HepG2 (cell line): ENCODE measurements around the gene DOCK3. TPM values are rescaled to one million over a fixed set of nuclear protein-coding genes. Genes with fewer than 3 reads are reported as not detected.
"Not testable (repeated sequence)": the region's sequence is repeated elsewhere in the genome, so short reads cannot be mapped to it uniquely, and the experiment has no call there.

Experiments used
- ATAC-seq: fragments of 200-7000 bp; cut with Tn5 transposase; 3 replicates; pipeline ENCODE4 v1.9.1; 2020; ENCODE audit warnings: mild to moderate bottlenecking, moderate library complexity
- BruUV-seq: library from RNA; stranded (reverse); fragments of 400-500 nt; replicated peaks from 2 replicates; lab custom pipeline; 2021; lab: Mats Ljungman, UMichigan
- CTCF ChIA-PET: fragments of 300-600 bp; formaldehyde crosslinking; extraction: SDS; loops from one replicate; lab custom pipeline; 2021; ENCODE audit warnings: low total read pairs, inconsistent platforms, low intra/inter-chr PET ratio; lab: Yijun Ruan, JAX
- POLR2A ChIA-PET: fragments of 350-600 bp; sonication (Branson Sonifier 250); formaldehyde crosslinking; loops from one replicate; lab custom pipeline; 2020; ENCODE audit warnings: antibody characterized with exemption, inconsistent platforms; lab: Yijun Ruan, JAX
- DNase-seq: peaks from one replicate; pipeline ENCODE4 v3.0.0-alpha.2; 2015; ENCODE audit warnings: low spot score
- FAIRE-seq: peaks from 3 replicates; lab custom pipeline; 2011; peaks lifted over from hg19 to GRCh38; lab: Jason Lieb, UNC
- H2AFZ ChIP-seq: one replicate; pipeline ENCODE4 v1.6.1; 2011; ENCODE audit warnings: low read length, inconsistent platforms
- H3K27ac ChIP-seq: fragments of 300-600 bp; 3 replicates; pipeline ENCODE4 v1.8.0; 2011; ENCODE audit warnings: mixed run types, mild to moderate bottlenecking, mixed read lengths, low read length, inconsistent platforms; ENCODE audit not compliant: insufficient read depth; ENCODE audit errors: extremely low read length
- H3K27me3 ChIP-seq, 2 experiments: fragments of 200-600 bp in 1 of 2; 2 replicates in 1 of 2; 3 replicates in 1 of 2; pipeline versions ENCODE4 v1.6.0 to v1.8.0; 2011; ENCODE audit warnings: low read length in 2 of 2, mild to moderate bottlenecking in 2 of 2, moderate library complexity in 2 of 2, inconsistent platforms in 1 of 2; ENCODE audit not compliant: insufficient read depth in 2 of 2, control insufficient read depth in 1 of 2
- H3K36me3 ChIP-seq, 2 experiments: fragments of 200-600 bp in 1 of 2; replicated peaks in 1 of 2; 2 replicates in 1 of 2; 3 replicates in 1 of 2; pipeline versions ENCODE4 v1.5.1 to v1.8.0; 2011; ENCODE audit warnings: low read length in 2 of 2, inconsistent platforms in 1 of 2; ENCODE audit not compliant: insufficient read depth in 2 of 2, control insufficient read depth in 1 of 2
- H3K4me1 ChIP-seq: 2 replicates; pipeline ENCODE4 v1.5.1; 2012; ENCODE audit warnings: low read length, inconsistent platforms; ENCODE audit not compliant: insufficient read depth
- H3K4me2 ChIP-seq: 2 replicates; pipeline ENCODE4 v1.6.0; 2011; ENCODE audit warnings: low read depth, low read length, inconsistent platforms
- H3K4me3 ChIP-seq, 3 experiments: fragments of 200-600 bp in 1 of 3; sonication (generic), shearing (Covaris generic) in 1 of 3; replicated peaks in 1 of 3; 2 replicates each; pipeline ENCODE4 v1.5.1; 2011 to 2016; ENCODE audit warnings: low read length in 3 of 3, inconsistent platforms in 2 of 3, low read depth in 2 of 3, mild to moderate bottlenecking in 2 of 3, control low read depth in 1 of 3, mixed read lengths in 1 of 3; ENCODE audit not compliant: insufficient read depth in 1 of 3
- H3K79me2 ChIP-seq: one replicate; pipeline ENCODE4 v1.6.1; 2011; ENCODE audit warnings: low read length, inconsistent platforms; ENCODE audit not compliant: insufficient read depth
- H3K9ac ChIP-seq: 2 replicates; pipeline ENCODE4 v1.6.0; 2011; ENCODE audit warnings: mild to moderate bottlenecking, low read depth, low read length, inconsistent platforms; ENCODE audit not compliant: insufficient read depth
- H3K9me3 ChIP-seq: 2 replicates; pipeline ENCODE4 v1.5.1; 2012; ENCODE audit warnings: mild to moderate bottlenecking, low read length
- H4K20me1 ChIP-seq: 2 replicates; pipeline ENCODE4 v1.6.0; 2011; ENCODE audit warnings: inconsistent platforms, mild to moderate bottlenecking, low read length, moderate library complexity; ENCODE audit not compliant: insufficient read depth
- FOXK2 ChIP-seq: fragments of 450-650 bp; IDR thresholded peaks from 2 replicates; pipeline ENCODE4 v1.6.1; 2016
- MXI1 ChIP-seq: IDR thresholded peaks from 3 replicates; pipeline ENCODE4 v1.6.1; 2012; ENCODE audit warnings: low read depth, low read length, inconsistent platforms, borderline replicate concordance
- ZKSCAN1 ChIP-seq: fragments of 150-350 bp; IDR thresholded peaks from 2 replicates; pipeline ENCODE4 v1.6.1; 2014; ENCODE audit warnings: low read length
- ZNF101 ChIP-seq: sonication (generic); formaldehyde crosslinking; IDR thresholded peaks from 2 replicates; pipeline ENCODE4 v1.4.0; 2020; ENCODE audit warnings: mild to moderate bottlenecking, low read depth, missing genetic modification reagents, borderline replicate concordance
- ZNF296 ChIP-seq: sonication (generic); formaldehyde crosslinking; conservative IDR thresholded peaks from 2 replicates; pipeline ENCODE4 v1.5.0; 2020; ENCODE audit warnings: mild to moderate bottlenecking, missing genetic modification reagents
- WGBS: methylation state at CpG from one replicate; pipeline ENCODE4 v1.1.6; 2017; ENCODE audit warnings: low lambda C conversion rate; 5-methylcytosine and 5-hydroxymethylcytosine counted together
- in situ Hi-C: cut with HindIII; loops from 2 replicates; pipeline ENCODE4 v1.10.0; 2017; ENCODE audit warnings: low pct_unique_long_range_greater_than_20kb; ENCODE audit not compliant: extremely low pct_ligation_motif_present
- intact Hi-C: fragments of 100-400 bp; cut with micrococcal nuclease; formaldehyde crosslinking; loops from one replicate; pipeline ENCODE4 v1.10.0; 2022; ENCODE audit not compliant: unreplicated experiment
- polyA plus RNA-seq, 8 experiments: library from polyadenylated mRNA; depleted of rRNA in 3 of 8; stranded (reverse) in 7 of 8; unstranded in 1 of 8; fragments of >200 nt; fragmentation: Illumina TruSeq in 4 of 8; extraction: Trizol in 4 of 8; gene quantifications; 2 replicates each; pipeline versions ENCODE4 v1.2.1 to v1.2.3, GENCODE V29; 2011 to 2016; ENCODE audit warnings: low read depth in 4 of 8, missing spikeins in 1 of 8, mixed read lengths in 1 of 8; ENCODE audit not compliant: insufficient read depth in 1 of 8
- total RNA-seq, 5 experiments: library from RNA; depleted of rRNA; stranded (reverse); fragments of >200 nt; fragmentation: Illumina TruSeq; extraction: Trizol; gene quantifications; 2 replicates each; pipeline ENCODE4 v1.2.3, GENCODE V29; 2016; ENCODE audit warnings: low read depth in 1 of 5
- TF ChIP-seq, protein P1 (sequence below): sonication (generic); formaldehyde crosslinking; IDR thresholded peaks from 2 replicates; pipeline ENCODE4 v1.4.0; 2020; ENCODE audit warnings: mild to moderate bottlenecking, missing genetic modification reagents, borderline replicate concordance
- TF ChIP-seq, protein P2 (sequence below): sonication (generic); formaldehyde crosslinking; IDR thresholded peaks from 2 replicates; pipeline ENCODE4 v1.5.1; 2020; ENCODE audit warnings: mild to moderate bottlenecking, missing genetic modification reagents, moderate library complexity
- TF ChIP-seq, protein P3 (sequence below): sonication (generic); formaldehyde crosslinking; IDR thresholded peaks from 2 replicates; pipeline ENCODE4 v1.4.0; 2020; ENCODE audit warnings: missing genetic modification reagents, borderline replicate concordance

The DOCK3 gene
- total and polyA plus RNA-seq, 2 of the 13 experiments (the other 11 are each of a cell fraction or from before 2014, with no cell fraction given): not detected

DNA sequence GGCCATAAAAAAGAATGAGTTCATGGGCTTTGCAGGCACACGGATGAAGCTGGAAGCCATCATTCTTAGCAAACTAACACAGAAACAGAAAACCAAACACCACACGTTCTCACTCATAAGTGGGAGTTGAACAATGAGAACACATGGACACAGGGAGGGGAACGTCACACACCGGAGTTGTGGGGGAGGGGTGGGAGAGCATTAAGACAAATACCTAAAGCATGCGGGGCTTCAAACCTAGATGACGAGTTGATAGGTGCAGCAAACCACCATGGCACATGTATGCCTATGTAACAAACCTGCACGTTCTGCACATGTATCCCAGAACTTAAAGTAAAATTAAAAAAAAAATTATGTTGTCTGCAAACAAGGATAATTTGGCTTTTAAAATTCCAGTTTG lies 200.1 kb downstream of the DOCK3 start:
- ATAC-seq, H2AFZ ChIP-seq, FAIRE-seq, intact Hi-C loops, CTCF ChIA-PET, H3K27me3 ChIP-seq, H3K27ac ChIP-seq, POLR2A ChIA-PET, H4K20me1 ChIP-seq, H3K9me3 ChIP-seq, H3K9ac ChIP-seq, DNase-seq, BruUV-seq, H3K36me3 ChIP-seq, H3K4me1 ChIP-seq, H3K79me2 ChIP-seq, in situ Hi-C loops, H3K4me3 ChIP-seq, H3K4me2 ChIP-seq: not testable (repeated sequence)
- WGBS: 19% methylated on average over 7 of the region's 7 CpGs

DNA sequence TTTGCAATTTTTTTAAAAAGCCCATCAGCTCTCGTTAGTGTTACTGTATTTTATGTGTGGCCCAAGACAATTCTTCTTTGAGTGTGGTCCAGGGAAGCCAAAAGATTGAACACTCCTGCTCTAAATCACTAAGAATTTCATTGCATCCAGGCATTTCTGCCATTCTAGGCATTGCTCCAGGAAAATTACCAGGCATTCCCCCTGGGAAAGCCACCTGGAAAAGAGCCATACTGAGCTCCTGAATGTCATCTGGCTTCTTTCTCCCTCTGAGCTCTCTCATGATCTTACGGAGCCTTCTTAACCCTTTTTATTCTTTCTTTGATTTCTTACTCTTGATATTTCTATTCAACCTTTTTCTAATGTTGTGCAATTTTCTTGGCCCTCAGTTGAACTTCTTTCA lies 202.2 kb downstream of the DOCK3 start:
- Histone ChIP-seq H3K79me2 (no peaks in the 10 kb centered on the region), H3K4me2 (no peak overlapping the region), H3K4me3 (no peak overlapping the region), H3K27ac (no peak overlapping the region), H3K9ac (no peak overlapping the region), H3K4me1 (no peaks in the 10 kb centered on the region), H3K9me3 (no peaks in the 10 kb centered on the region), H4K20me1 (no peaks in the 10 kb centered on the region), H3K27me3 (no peaks in the 10 kb centered on the region; a peak in 1 of 5 replicates), H2AFZ (no peak overlapping the region), H3K36me3 (no peaks in the 10 kb centered on the region)
- DNase-seq: no peak
- ChIA-PET CTCF (no interaction called here), POLR2A (no interaction called here)
- intact Hi-C loops: no loop called here
- 48% methylated on average over 2 of the region's 2 CpGs for WGBS
- in situ Hi-C loops: no loop called here
- ATAC-seq: no peak
- FAIRE-seq: no peak
- BruUV-seq: no TSS peak
- TF ChIP-seq ZKSCAN1 (no peak), MXI1 (no peak), ZNF101 (CRISPR knock-in tag) (no peak), FOXK2 (no peak), ZNF296 (no peak)
- TF ChIP-seq, protein P1, sequence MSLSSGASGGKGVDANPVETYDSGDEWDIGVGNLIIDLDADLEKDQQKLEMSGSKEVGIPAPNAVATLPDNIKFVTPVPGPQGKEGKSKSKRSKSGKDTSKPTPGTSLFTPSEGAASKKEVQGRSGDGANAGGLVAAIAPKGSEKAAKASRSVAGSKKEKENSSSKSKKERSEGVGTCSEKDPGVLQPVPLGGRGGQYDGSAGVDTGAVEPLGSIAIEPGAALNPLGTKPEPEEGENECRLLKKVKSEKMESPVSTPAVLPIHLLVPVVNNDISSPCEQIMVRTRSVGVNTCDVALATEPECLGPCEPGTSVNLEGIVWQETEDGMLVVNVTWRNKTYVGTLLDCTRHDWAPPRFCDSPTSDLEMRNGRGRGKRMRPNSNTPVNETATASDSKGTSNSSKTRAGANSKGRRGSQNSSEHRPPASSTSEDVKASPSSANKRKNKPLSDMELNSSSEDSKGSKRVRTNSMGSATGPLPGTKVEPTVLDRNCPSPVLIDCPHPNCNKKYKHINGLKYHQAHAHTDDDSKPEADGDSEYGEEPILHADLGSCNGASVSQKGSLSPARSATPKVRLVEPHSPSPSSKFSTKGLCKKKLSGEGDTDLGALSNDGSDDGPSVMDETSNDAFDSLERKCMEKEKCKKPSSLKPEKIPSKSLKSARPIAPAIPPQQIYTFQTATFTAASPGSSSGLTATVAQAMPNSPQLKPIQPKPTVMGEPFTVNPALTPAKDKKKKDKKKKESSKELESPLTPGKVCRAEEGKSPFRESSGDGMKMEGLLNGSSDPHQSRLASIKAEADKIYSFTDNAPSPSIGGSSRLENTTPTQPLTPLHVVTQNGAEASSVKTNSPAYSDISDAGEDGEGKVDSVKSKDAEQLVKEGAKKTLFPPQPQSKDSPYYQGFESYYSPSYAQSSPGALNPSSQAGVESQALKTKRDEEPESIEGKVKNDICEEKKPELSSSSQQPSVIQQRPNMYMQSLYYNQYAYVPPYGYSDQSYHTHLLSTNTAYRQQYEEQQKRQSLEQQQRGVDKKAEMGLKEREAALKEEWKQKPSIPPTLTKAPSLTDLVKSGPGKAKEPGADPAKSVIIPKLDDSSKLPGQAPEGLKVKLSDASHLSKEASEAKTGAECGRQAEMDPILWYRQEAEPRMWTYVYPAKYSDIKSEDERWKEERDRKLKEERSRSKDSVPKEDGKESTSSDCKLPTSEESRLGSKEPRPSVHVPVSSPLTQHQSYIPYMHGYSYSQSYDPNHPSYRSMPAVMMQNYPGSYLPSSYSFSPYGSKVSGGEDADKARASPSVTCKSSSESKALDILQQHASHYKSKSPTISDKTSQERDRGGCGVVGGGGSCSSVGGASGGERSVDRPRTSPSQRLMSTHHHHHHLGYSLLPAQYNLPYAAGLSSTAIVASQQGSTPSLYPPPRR (CRISPR knock-in tag): no peak
- TF ChIP-seq, protein P2, sequence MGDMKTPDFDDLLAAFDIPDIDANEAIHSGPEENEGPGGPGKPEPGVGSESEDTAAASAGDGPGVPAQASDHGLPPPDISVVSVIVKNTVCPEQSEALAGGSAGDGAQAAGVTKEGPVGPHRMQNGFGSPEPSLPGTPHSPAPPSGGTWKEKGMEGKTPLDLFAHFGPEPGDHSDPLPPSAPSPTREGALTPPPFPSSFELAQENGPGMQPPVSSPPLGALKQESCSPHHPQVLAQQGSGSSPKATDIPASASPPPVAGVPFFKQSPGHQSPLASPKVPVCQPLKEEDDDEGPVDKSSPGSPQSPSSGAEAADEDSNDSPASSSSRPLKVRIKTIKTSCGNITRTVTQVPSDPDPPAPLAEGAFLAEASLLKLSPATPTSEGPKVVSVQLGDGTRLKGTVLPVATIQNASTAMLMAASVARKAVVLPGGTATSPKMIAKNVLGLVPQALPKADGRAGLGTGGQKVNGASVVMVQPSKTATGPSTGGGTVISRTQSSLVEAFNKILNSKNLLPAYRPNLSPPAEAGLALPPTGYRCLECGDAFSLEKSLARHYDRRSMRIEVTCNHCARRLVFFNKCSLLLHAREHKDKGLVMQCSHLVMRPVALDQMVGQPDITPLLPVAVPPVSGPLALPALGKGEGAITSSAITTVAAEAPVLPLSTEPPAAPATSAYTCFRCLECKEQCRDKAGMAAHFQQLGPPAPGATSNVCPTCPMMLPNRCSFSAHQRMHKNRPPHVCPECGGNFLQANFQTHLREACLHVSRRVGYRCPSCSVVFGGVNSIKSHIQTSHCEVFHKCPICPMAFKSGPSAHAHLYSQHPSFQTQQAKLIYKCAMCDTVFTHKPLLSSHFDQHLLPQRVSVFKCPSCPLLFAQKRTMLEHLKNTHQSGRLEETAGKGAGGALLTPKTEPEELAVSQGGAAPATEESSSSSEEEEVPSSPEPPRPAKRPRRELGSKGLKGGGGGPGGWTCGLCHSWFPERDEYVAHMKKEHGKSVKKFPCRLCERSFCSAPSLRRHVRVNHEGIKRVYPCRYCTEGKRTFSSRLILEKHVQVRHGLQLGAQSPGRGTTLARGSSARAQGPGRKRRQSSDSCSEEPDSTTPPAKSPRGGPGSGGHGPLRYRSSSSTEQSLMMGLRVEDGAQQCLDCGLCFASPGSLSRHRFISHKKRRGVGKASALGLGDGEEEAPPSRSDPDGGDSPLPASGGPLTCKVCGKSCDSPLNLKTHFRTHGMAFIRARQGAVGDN (CRISPR knock-in tag): no peak
- TF ChIP-seq, protein P3, sequence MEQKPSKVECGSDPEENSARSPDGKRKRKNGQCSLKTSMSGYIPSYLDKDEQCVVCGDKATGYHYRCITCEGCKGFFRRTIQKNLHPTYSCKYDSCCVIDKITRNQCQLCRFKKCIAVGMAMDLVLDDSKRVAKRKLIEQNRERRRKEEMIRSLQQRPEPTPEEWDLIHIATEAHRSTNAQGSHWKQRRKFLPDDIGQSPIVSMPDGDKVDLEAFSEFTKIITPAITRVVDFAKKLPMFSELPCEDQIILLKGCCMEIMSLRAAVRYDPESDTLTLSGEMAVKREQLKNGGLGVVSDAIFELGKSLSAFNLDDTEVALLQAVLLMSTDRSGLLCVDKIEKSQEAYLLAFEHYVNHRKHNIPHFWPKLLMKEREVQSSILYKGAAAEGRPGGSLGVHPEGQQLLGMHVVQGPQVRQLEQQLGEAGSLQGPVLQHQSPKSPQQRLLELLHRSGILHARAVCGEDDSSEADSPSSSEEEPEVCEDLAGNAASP (CRISPR knock-in tag): no peak
